GM18505 (cell line): ENCODE data around the gene ANGPTL4.
"Not testable (repeated sequence)": the region's sequence is repeated elsewhere in the genome, so short reads cannot be mapped to it uniquely, and the experiment has no call there.

Experiments
- ATAC-seq: cut with Tn5 transposase; IDR thresholded peaks from one replicate; pipeline ENCODE4 v1.9.1; 2021; ENCODE audit not compliant: unreplicated experiment
- POLR2A ChIP-seq: IDR thresholded peaks from 4 replicates; pipeline ENCODE4 v1.6.1; 2011; ENCODE audit warnings: borderline replicate concordance; ENCODE audit not compliant: insufficient read depth, insufficient read length; ENCODE audit errors: extremely low read depth

Gene ANGPTL4

GRCh38 chr19:8325454-8325853 is 38.5 kb upstream of the ANGPTL4 start:
- TF ChIP-seq POLR2A = no peak
- ATAC-seq = no peak

GRCh38 chr19:8329996-8330395 is 34.0 kb upstream of the ANGPTL4 start:
- TF ChIP-seq POLR2A = no peak
- no peak for ATAC-seq

DNA sequence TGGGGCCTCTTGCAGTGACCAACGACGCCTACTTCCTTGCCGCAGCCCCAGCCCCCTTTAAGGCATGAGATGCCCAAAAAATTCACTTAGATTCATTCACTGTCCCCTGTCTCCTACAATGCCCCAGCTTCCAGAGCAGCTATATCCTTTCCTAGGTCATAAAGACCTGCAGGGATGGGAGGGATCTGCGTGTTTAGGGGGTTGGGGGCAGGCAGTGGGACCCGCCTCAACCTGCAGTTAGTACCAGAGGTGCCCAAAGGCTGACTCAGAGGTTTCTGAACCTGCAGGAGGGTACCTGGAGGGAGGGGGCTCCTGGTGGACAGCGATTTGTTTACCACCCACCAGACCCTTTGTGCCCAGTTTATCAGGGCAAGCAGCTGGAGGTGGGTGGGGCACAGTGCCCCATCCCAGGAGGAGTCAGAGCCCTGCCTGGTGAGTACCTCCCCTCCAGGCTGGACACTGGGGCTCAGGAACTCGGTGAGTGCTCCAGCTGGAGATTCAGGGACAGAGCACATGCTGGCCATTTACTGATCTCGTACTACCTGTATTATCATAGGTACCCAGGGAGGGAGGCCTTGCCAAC is 32.6 kb upstream of the ANGPTL4 start:
- ATAC-seq = no peak
- no peak for TF ChIP-seq POLR2A

DNA sequence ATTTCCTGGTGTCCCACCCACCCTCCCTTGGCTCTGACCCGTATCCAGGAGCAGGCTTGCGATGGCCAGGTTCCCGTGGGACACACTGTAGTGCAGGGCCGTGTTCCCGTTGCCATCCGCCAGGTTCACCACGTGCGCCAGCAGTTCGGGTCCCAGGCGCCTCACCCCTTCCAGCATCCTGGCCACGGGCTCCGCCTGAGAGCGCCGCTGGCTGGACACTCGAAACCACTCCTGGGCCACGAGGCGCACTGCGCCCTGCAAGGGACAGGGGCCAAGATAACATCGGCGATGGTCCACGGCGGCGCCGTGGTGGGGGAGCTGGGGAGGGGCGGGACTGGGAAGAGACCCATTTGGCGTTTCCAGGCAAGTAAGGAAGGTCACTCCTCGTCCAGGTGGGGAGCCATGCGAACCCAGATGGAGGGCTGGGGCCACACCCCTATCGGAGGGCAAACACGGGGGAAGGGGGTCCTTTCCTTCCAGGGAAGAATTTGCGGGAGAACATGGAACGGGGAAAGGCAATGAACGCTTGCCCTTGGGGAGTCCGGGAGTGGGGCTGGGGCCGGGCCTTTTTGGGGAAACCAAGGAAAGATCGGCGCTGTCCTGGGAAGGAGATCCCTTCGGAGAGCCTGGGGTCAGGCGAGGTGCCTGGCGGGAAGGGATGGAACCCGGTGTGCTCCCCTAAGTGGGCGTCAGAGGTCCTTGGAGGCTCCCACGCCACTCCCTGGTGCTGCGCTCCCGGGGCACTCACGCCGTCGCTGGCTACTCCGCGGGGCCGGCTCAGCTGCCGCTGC is 30.8 kb upstream of the ANGPTL4 start:
- no peak for ATAC-seq
- TF ChIP-seq POLR2A = no peak

DNA sequence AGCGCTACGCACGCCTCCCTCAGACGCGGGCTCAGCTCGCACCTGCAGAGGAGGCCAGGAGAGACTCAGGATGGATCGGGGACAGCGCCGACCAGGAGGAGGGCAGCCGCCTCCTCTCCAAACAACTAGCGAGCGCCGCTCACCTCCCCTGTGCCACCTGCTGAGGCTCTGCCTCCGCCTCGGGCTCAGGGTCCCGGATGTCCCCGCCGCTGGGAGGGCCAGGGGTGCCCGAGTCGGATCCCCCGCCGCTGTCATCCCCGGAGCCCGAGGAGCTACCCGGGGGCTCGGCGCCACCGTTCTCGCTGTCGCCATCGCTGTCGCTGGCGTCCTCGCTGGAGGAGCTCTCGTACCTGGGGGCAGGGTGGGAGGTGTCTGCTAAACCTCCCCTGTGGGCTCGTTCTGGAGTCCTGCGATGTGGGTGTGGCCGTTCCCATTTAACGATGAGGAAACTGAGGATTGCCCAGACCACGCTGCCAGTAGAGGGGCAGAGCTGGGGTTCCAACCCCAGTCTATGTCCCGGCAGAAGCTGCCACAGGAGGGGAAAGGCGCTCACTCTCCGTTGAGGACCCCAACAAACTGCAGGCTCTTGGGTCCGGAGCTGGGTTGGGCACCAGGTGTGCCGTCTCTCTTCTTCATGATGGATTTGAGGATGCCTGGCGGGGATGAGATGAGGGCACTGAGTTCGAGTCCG is 30.0 kb upstream of the ANGPTL4 start:
- no peak for TF ChIP-seq POLR2A
- ATAC-seq = no peak

GRCh38 chr19:8334458-8335342 is 29.3 kb upstream of the ANGPTL4 start:
- TF ChIP-seq POLR2A = no peak
- no peak for ATAC-seq

DNA sequence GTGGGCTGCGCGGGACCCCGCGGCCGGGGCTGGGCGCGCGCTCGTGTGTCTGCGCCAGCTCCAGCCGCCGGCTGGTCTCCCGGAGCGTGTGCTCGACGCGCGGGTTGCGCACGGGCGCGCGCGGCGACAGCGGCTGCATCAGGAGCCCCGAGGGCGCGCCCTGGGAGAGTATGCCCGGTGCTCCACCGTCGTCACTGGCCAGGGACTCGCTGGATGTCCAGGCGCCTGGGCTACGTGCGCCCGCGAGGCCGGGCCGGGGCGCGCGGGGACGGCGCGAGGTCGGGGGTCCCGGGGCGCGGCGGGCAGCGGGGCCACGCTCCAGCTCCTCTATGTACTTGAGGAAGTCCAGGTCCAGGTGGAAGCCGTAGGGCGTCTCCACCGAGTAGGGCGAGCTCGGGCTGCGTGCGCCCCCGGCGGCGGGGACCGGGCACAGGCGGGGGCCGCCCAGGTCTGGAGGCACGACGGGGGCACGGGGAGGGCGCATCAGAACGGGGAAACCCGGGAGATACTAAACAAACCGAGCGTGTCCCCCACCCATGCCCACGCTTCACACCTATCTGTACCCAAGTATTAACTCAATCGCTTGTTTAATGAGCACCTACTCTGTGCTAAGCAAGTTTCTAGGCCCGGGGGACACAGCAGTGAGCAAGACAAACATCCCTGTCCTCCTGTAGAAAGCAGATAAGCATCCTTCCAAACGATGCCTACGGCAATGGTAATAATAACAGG is 28.4 kb upstream of the ANGPTL4 start:
- TF ChIP-seq POLR2A = no peak
- no peak for ATAC-seq

GRCh38 chr19:8336072-8336569 is 27.8 kb upstream of the ANGPTL4 start:
- no peak for TF ChIP-seq POLR2A
- ATAC-seq = no peak

- TF ChIP-seq POLR2A = no peak
- no peak for ATAC-seq
These were observed 27.3 kb upstream of the ANGPTL4 start for GRCh38 chr19:8336660-8337059.

DNA sequence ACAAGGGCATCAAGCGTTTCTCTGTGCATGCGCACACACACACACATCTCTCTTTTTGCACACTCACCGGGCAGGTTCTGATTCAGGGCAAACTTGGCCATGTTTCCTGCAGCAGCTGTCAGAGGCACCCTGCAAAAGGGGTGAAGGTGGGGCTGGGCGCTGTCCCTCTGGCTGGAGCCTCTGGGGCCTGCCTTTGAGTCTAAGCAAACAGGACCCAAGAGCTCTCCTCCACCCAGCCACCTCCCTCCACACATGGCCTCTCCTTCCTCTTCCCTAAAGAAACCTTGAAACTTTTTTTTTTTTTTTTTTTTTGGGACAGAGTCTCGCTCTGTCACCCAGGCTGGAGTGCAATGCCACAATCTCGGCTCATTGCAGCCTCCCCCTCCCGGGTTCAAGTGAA is 26.2 kb upstream of the ANGPTL4 start:
- no peak for TF ChIP-seq POLR2A
- no peak for ATAC-seq

GRCh38 chr19:8338835-8339234 is 25.1 kb upstream of the ANGPTL4 start:
- no peak for TF ChIP-seq POLR2A
- ATAC-seq = no peak

DNA sequence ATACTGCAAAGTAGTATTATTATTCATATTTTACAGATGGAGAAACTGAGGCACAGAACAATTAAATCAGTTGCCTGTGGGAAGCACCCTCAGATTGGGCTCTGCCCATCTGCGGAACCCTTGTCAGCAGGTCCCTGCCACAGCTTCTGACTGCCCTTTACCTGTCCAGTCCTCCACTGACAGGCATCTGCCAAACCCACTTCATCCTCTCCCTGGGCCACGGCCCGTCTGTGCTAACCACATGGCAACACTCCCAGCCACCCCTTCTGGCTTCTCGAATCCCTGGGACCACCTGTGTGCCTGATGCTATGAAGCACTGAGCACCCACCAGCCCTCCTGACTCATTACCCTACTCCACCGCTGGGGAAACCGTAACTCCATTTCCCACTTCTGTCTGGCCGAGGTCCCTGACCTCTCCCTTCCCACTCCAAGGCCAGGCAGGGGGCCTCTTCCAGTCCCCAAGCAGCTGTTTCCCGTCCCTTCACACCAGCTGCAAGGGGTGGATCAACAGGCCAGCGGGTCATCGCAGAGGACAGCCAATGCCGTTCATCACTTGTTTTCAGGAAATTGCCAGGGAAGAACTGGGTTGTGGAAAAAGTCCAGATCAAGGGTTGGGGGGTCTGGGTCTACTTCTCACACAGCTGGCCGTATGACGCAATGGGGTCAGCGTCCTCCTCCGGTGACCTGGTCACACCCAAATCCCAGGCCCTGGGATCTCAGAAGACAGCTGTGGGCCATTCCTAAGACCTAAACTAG is 23.4 kb upstream of the ANGPTL4 start:
- no peak for TF ChIP-seq POLR2A
- ATAC-seq = no peak

- not testable (repeated sequence) for ATAC-seq
These were observed 22.5 kb upstream of the ANGPTL4 start for GRCh38 chr19:8341504-8341903.
